IMR-90 (cell line): ENCODE measurements around the gene TBCD. TPM values are rescaled to one million over a fixed set of nuclear protein-coding genes. Genes with fewer than 3 reads are reported as not detected.
A peak's percentile ranks its signal among the peaks of the same experiment; 100 is the strongest.

ENCODE experiments used
- ATAC-seq: fragments of 200-7000 bp; cut with Tn5 transposase; 2 replicates; pipeline ENCODE4 v1.9.1; 2020; ENCODE audit warnings: low read depth, mild to moderate bottlenecking, moderate library complexity
- BruUV-seq: library from RNA; stranded (reverse); fragments of 400-500 nt; replicated peaks from 2 replicates; lab custom pipeline; 2021; lab: Mats Ljungman, UMichigan
- CTCF ChIA-PET: fragments of 300-600 bp; formaldehyde crosslinking; extraction: SDS; loops from one replicate; lab custom pipeline; 2021; ENCODE audit warnings: antibody characterized with exemption; lab: Yijun Ruan, JAX
- POLR2A ChIA-PET: fragments of 300-600 bp; sonication (Branson Sonifier 250); formaldehyde crosslinking; loops from one replicate; lab custom pipeline; 2022; ENCODE audit warnings: antibody characterized with exemption; ENCODE audit not compliant: unreplicated experiment; lab: Charles Lee
- DNase-seq: peaks from one replicate; pipeline ENCODE4 v3.0.0; 2013
- H2AFZ ChIP-seq: replicated peaks from 2 replicates; pipeline ENCODE3; 2013; ENCODE audit warnings: low read length, mild to moderate bottlenecking; ENCODE audit not compliant: poor library complexity
- H2AK5ac ChIP-seq: 2 replicates; pipeline ENCODE4 v1.6.1; 2013; ENCODE audit warnings: low read depth, low read length, inconsistent platforms
- H2AK9ac ChIP-seq: replicated peaks from 2 replicates; pipeline ENCODE3; 2013; ENCODE audit warnings: mild to moderate bottlenecking, low read depth, low read length, moderate library complexity; ENCODE audit not compliant: poor library complexity
- H2BK120ac ChIP-seq: 2 replicates; pipeline ENCODE4 v1.6.1; 2013; ENCODE audit warnings: low read depth, low read length, inconsistent platforms
- H2BK15ac ChIP-seq: 3 replicates; pipeline ENCODE4 v1.6.1; 2013; ENCODE audit warnings: low read depth, low read length, inconsistent platforms
- H2BK20ac ChIP-seq: 2 replicates; pipeline ENCODE4 v1.6.1; 2013; ENCODE audit warnings: low read depth, mild to moderate bottlenecking, inconsistent platforms, low read length, moderate library complexity
- H2BK5ac ChIP-seq: 2 replicates; pipeline ENCODE4 v1.6.1; 2013; ENCODE audit warnings: mild to moderate bottlenecking, low read depth, low read length, inconsistent platforms; ENCODE audit not compliant: poor library complexity, severe bottlenecking
- H3K14ac ChIP-seq: replicated peaks from 2 replicates; pipeline ENCODE4 v1.6.1; 2013; ENCODE audit warnings: low read depth, low read length, inconsistent platforms
- H3K18ac ChIP-seq: 2 replicates; pipeline ENCODE4 v1.6.1; 2013; ENCODE audit warnings: low read depth, low read length, control low read depth
- H3K23ac ChIP-seq: 2 replicates; pipeline ENCODE4 v1.6.1; 2013; ENCODE audit warnings: low read depth, low read length, inconsistent platforms
- H3K27ac ChIP-seq: 2 replicates; pipeline ENCODE4 v1.5.1; 2013; ENCODE audit warnings: mild to moderate bottlenecking, control low read depth, low read length; ENCODE audit not compliant: insufficient read depth
- H3K27me3 ChIP-seq: 2 replicates; pipeline ENCODE4 v1.6.1; 2013; ENCODE audit warnings: low read length; ENCODE audit not compliant: control insufficient read depth, insufficient read depth
- H3K36me3 ChIP-seq: 2 replicates; pipeline ENCODE4 v1.6.1; 2013; ENCODE audit warnings: low read length, mixed read lengths; ENCODE audit not compliant: control insufficient read depth, insufficient read depth
- H3K4ac ChIP-seq: 2 replicates; pipeline ENCODE4 v1.6.1; 2013; ENCODE audit warnings: low read depth, low read length, inconsistent platforms
- H3K4me1 ChIP-seq: 2 replicates; pipeline ENCODE4 v1.6.1; 2013; ENCODE audit warnings: low read length, mixed read lengths; ENCODE audit not compliant: control insufficient read depth, insufficient read depth
- H3K4me2 ChIP-seq: 2 replicates; pipeline ENCODE4 v1.6.1; 2013; ENCODE audit warnings: low read depth, mild to moderate bottlenecking, control low read depth, low read length, moderate library complexity
- H3K4me3 ChIP-seq: 2 replicates; pipeline ENCODE4 v1.5.1; 2013; ENCODE audit warnings: low read depth, mild to moderate bottlenecking, control low read depth, low read length, moderate library complexity; ENCODE audit not compliant: insufficient read depth
- H3K56ac ChIP-seq: 2 replicates; pipeline ENCODE4 v1.6.1; 2013; ENCODE audit warnings: low read length, inconsistent platforms; ENCODE audit not compliant: insufficient read depth; ENCODE audit errors: extremely low read depth
- H3K79me1 ChIP-seq, 2 experiments: 2 replicates each; pipeline ENCODE4 v1.6.1; 2013; ENCODE audit warnings: low read length in 2 of 2, inconsistent platforms in 1 of 2, low read depth in 1 of 2
- H3K9ac ChIP-seq: 2 replicates; pipeline ENCODE4 v1.6.1; 2013; ENCODE audit warnings: low read depth, low read length, control low read depth
- H3K9me1 ChIP-seq: 2 replicates; pipeline ENCODE4 v1.6.1; 2013; ENCODE audit warnings: low read length, inconsistent platforms; ENCODE audit not compliant: insufficient read depth
- H3K9me3 ChIP-seq: 2 replicates; pipeline ENCODE4 v1.6.1; 2013; ENCODE audit warnings: low read length; ENCODE audit not compliant: control insufficient read depth, insufficient read depth
- H4K20me1 ChIP-seq: 2 replicates; pipeline ENCODE4 v1.6.1; 2013; ENCODE audit warnings: low read length, inconsistent platforms; ENCODE audit not compliant: insufficient read depth
- H4K5ac ChIP-seq: 2 replicates; pipeline ENCODE4 v1.6.1; 2013; ENCODE audit warnings: mild to moderate bottlenecking, low read depth, low read length, control low read depth
- H4K8ac ChIP-seq, 2 experiments: 2 replicates each; pipeline ENCODE4 v1.6.1; 2013; ENCODE audit warnings: low read depth in 2 of 2, low read length in 2 of 2, control low read depth in 1 of 2, inconsistent platforms in 1 of 2
- H4K91ac ChIP-seq: 2 replicates; pipeline ENCODE4 v1.6.1; 2013; ENCODE audit warnings: low read depth, low read length, inconsistent platforms; ENCODE audit not compliant: insufficient read depth
- BHLHE40 ChIP-seq: fragments of 150-350 bp; IDR thresholded peaks from 2 replicates; pipeline ENCODE4 v1.6.1; 2016; ENCODE audit warnings: mild to moderate bottlenecking, low read depth, low read length
- CEBPB ChIP-seq: IDR thresholded peaks from 2 replicates; pipeline ENCODE4 v1.6.1; 2012; ENCODE audit warnings: low read depth, low read length, improper control_type of control experiment
- CHD1 ChIP-seq: IDR thresholded peaks from 2 replicates; pipeline ENCODE4 v1.6.1; 2012; ENCODE audit warnings: low read depth, low read length, improper control_type of control experiment
- ELK1 ChIP-seq: fragments of 150-350 bp; IDR thresholded peaks from 2 replicates; pipeline ENCODE4 v1.6.1; 2016; ENCODE audit warnings: low read depth, mild to moderate bottlenecking, low read length, moderate library complexity, borderline replicate concordance
- FOS ChIP-seq: fragments of 150-350 bp; IDR thresholded peaks from 2 replicates; pipeline ENCODE4 v1.6.1; 2016; ENCODE audit warnings: low read depth, low read length
- MAFK ChIP-seq: IDR thresholded peaks from 2 replicates; pipeline ENCODE4 v1.6.1; 2012; ENCODE audit warnings: low read depth, low read length, improper control_type of control experiment
- MAZ ChIP-seq: IDR thresholded peaks from 2 replicates; pipeline ENCODE4 v1.6.1; 2012; ENCODE audit warnings: low read depth, mild to moderate bottlenecking, low read length, improper control_type of control experiment, moderate library complexity, borderline replicate concordance
- MXI1 ChIP-seq: IDR thresholded peaks from 2 replicates; pipeline ENCODE4 v1.6.1; 2012; ENCODE audit warnings: low read depth, mild to moderate bottlenecking, low read length, moderate library complexity, borderline replicate concordance
- NFE2L2 ChIP-seq: fragments of 150-350 bp; IDR thresholded peaks from 2 replicates; pipeline ENCODE4 v1.6.1; 2016; ENCODE audit warnings: low read depth, mild to moderate bottlenecking, low read length
- POLR2A ChIP-seq: IDR thresholded peaks from 2 replicates; pipeline ENCODE4 v1.6.1; 2012; ENCODE audit warnings: mild to moderate bottlenecking, low read depth, low read length
- RAD21 ChIP-seq: IDR thresholded peaks from 2 replicates; pipeline ENCODE4 v1.6.1; 2012; ENCODE audit warnings: low read length, improper control_type of control experiment
- RCOR1 ChIP-seq: IDR thresholded peaks from 2 replicates; pipeline ENCODE4 v1.6.1; 2012; ENCODE audit warnings: mild to moderate bottlenecking, low read length, improper control_type of control experiment; ENCODE audit not compliant: insufficient replicate concordance
- RFX5 ChIP-seq: IDR thresholded peaks from 2 replicates; pipeline ENCODE4 v1.8.0; 2012; ENCODE audit warnings: low read depth, mild to moderate bottlenecking, low read length, moderate library complexity
- SMC3 ChIP-seq: fragments of 150-350 bp; IDR thresholded peaks from 2 replicates; pipeline ENCODE4 v1.6.1; 2016; ENCODE audit warnings: low read depth, mild to moderate bottlenecking, antibody characterized with exemption, low read length, moderate library complexity
- USF2 ChIP-seq: fragments of 150-350 bp; IDR thresholded peaks from 2 replicates; pipeline ENCODE4 v1.6.1; 2017; ENCODE audit warnings: mild to moderate bottlenecking, antibody characterized with exemption, low read length, low read depth
- WGBS, 2 experiments: methylation state at CpG; one replicate each; pipeline versions ENCODE4 v1.1.5 to v1.1.7; 2013; ENCODE audit warnings: missing lambda C conversion rate in 2 of 2; ENCODE audit not compliant: insufficient read length in 1 of 2; ENCODE audit errors: extremely low coverage in 2 of 2; 5-methylcytosine and 5-hydroxymethylcytosine counted together
- dilution Hi-C: fragments of 300-500 bp; cut with HindIII; formaldehyde crosslinking; loops from one replicate; pipeline ENCODE4 v1.14.3; 2018; ENCODE audit warnings: low sequenced_read_pairs; ENCODE audit not compliant: unreplicated experiment
- in situ Hi-C: fragments of 300-500 bp; cut with MboI; formaldehyde crosslinking; loops from 3 replicates; pipeline ENCODE4 v1.14.3; 2019; ENCODE audit warnings: low sequenced_read_pairs, inconsistent platforms, mixed read lengths
- intact Hi-C: fragments of 100-400 bp; cut with micrococcal nuclease; formaldehyde crosslinking; loops from 2 replicates; pipeline ENCODE4 v1.10.0; 2022
- polyA plus RNA-seq, 3 experiments: library from polyadenylated mRNA; depleted of rRNA; stranded (reverse); fragments of >200 nt; gene quantifications; 2 replicates each; pipeline ENCODE4 v1.2.3, GENCODE V29; 2012; ENCODE audit warnings: low replicate concordance in 1 of 3
- total RNA-seq: library from RNA; depleted of rRNA; stranded (reverse); fragments of >200 nt; gene quantifications from 2 replicates; pipeline ENCODE4 v1.2.3, GENCODE V29; 2012
- TF ChIP-seq, protein P1 (sequence below): conservative IDR thresholded peaks from 2 replicates; pipeline ENCODE4 v1.5.1; 2012; ENCODE audit warnings: mild to moderate bottlenecking, low read depth, low read length, improper control_type of control experiment

Gene TBCD
- total and polyA plus RNA-seq, 2 of the 4 experiments (the other 2 are of a cell fraction): 21.9 to 54.5 TPM

GRCh38 chr17:82790391-82790790 is 38.5 kb downstream of the TBCD start:
- ATAC-seq: no peak
- Histone ChIP-seq H2BK5ac (peak overlapping the region; percentile 13), H2BK15ac (no peak overlapping the region), H3K4me1 (peaks cover 7% of the 10 kb centered on the region), H3K79me1 (peaks cover 5 to 65% of the 10 kb centered on the region in 2 experiments), H2AK9ac (peak overlapping the region; percentile 7), H4K91ac (no peak overlapping the region; the same call in 1 of the 2 replicates), H3K27me3 (no peaks in the 10 kb centered on the region), H2BK120ac (no peak overlapping the region), H2AK5ac (peak overlapping the region; percentile 51), H3K9ac (no peak overlapping the region), H3K23ac (no peak overlapping the region), H3K56ac (no peak overlapping the region), H3K4me3 (no peak overlapping the region), H3K27ac (no peak overlapping the region), H4K8ac (no peak overlapping the region), H4K5ac (no peak overlapping the region), H4K20me1 (peaks cover 6% of the 10 kb centered on the region), H3K36me3 (no peaks in the 10 kb centered on the region), H3K4ac (peak overlapping the region; percentile 31; the same call in 1 of the 2 replicates), H2BK20ac (no peak overlapping the region), H3K4me2 (no peak overlapping the region), H3K9me3 (no peaks in the 10 kb centered on the region), H2AFZ (no peak overlapping the region), H3K14ac (no peak overlapping the region), H3K9me1 (peaks cover 5% of the 10 kb centered on the region; the same call in 1 of the 2 replicates), H3K18ac (no peak overlapping the region)
- intact Hi-C loops (no loop called here), in situ Hi-C loops (no loop called here), dilution Hi-C loops (no loop called here)
- 95% methylated on average over 11 of the region's 13 CpGs; no CpG with 5 or more reads in 1 of the 2 experiments for WGBS, 2 experiments
- POLR2A ChIA-PET: no interaction called here
- TF ChIP-seq CEBPB (no peak), RCOR1 (no peak), BHLHE40 (no peak), MAFK (no peak), FOS (no peak), MAZ (no peak), USF2 (no peak), RAD21 (no peak), MXI1 (no peak), ELK1 (no peak), POLR2A (no peak), CHD1 (no peak), NFE2L2 (no peak), RFX5 (no peak), SMC3 (no peak)
- TF ChIP-seq, protein P1, sequence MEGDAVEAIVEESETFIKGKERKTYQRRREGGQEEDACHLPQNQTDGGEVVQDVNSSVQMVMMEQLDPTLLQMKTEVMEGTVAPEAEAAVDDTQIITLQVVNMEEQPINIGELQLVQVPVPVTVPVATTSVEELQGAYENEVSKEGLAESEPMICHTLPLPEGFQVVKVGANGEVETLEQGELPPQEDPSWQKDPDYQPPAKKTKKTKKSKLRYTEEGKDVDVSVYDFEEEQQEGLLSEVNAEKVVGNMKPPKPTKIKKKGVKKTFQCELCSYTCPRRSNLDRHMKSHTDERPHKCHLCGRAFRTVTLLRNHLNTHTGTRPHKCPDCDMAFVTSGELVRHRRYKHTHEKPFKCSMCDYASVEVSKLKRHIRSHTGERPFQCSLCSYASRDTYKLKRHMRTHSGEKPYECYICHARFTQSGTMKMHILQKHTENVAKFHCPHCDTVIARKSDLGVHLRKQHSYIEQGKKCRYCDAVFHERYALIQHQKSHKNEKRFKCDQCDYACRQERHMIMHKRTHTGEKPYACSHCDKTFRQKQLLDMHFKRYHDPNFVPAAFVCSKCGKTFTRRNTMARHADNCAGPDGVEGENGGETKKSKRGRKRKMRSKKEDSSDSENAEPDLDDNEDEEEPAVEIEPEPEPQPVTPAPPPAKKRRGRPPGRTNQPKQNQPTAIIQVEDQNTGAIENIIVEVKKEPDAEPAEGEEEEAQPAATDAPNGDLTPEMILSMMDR: no peak
- CTCF ChIA-PET: no interaction called here
- no TSS peak for BruUV-seq
- DNase-seq: no peak
